HFFc6 (cell line): ENCODE measurements around the gene PKD1. TPM values are rescaled to one million over a fixed set of nuclear protein-coding genes. Genes with fewer than 3 reads are reported as not detected.
"Not testable (repeated sequence)": the region's sequence is repeated elsewhere in the genome, so short reads cannot be mapped to it uniquely, and the experiment has no call there.

Experiments
- DNase-seq: peaks from one replicate; pipeline ENCODE4 v3.0.0-alpha.2; 2018
- H3K27ac Mint-ChIP-seq: 2 replicates; pipeline ENCODE4 v1.8.0; 2020; ENCODE audit warnings: mild to moderate bottlenecking, mixed read lengths
- H3K27me3 Mint-ChIP-seq: 2 replicates; pipeline ENCODE4 v1.8.0; 2021; ENCODE audit warnings: mild to moderate bottlenecking, moderate library complexity, mixed read lengths; ENCODE audit not compliant: insufficient read depth
- H3K36me3 Mint-ChIP-seq: 2 replicates; pipeline ENCODE4 v1.8.0; 2021; ENCODE audit warnings: low read depth, mixed read lengths
- H3K4me1 Mint-ChIP-seq: 2 replicates; pipeline ENCODE4 v1.8.0; 2020; ENCODE audit warnings: low read depth, mixed read lengths
- H3K4me3 Mint-ChIP-seq: 2 replicates; pipeline ENCODE4 v1.8.0; 2020; ENCODE audit warnings: mild to moderate bottlenecking, moderate library complexity, mixed read lengths
- H3K9me3 Mint-ChIP-seq: 2 replicates; pipeline ENCODE4 v1.8.0; 2020; ENCODE audit warnings: mild to moderate bottlenecking, mixed read lengths
- long read RNA-seq: library from polyadenylated mRNA; unstranded; transcript quantifications from one replicate; pipeline ENCODE4 v2.0.0, GENCODE V29; 2019
- total RNA-seq, 6 experiments: library from RNA; stranded (reverse); fragmentation: NEBNext Ultra II Directional; extraction: Animal tissue kit (Norgen Biotek cat#: 25700); gene quantifications; 2 replicates in 1 of 6; 3 replicates in 5 of 6; pipeline ENCODE4 v1.2.3, GENCODE V29; 2021
- TF ChIP-seq, protein P1 (sequence below): fragments of 200-600 bp; sonication (generic); IDR thresholded peaks from 2 replicates; pipeline ENCODE4 v1.5.0; 2021; ENCODE audit warnings: antibody characterized with exemption, mild to moderate bottlenecking

Gene PKD1
- total RNA-seq, result 100 to 1,000 TPM in 1 of 6 experiments, 10 to 100 TPM in 5; 77.9 to 118 (median 82.5) TPM
- long read RNA-seq, partial matches to known transcripts, result 15 of 18 reads
- long read RNA-seq, other reads (novel, unspliced or antisense), result 3 of 18 reads

DNA sequence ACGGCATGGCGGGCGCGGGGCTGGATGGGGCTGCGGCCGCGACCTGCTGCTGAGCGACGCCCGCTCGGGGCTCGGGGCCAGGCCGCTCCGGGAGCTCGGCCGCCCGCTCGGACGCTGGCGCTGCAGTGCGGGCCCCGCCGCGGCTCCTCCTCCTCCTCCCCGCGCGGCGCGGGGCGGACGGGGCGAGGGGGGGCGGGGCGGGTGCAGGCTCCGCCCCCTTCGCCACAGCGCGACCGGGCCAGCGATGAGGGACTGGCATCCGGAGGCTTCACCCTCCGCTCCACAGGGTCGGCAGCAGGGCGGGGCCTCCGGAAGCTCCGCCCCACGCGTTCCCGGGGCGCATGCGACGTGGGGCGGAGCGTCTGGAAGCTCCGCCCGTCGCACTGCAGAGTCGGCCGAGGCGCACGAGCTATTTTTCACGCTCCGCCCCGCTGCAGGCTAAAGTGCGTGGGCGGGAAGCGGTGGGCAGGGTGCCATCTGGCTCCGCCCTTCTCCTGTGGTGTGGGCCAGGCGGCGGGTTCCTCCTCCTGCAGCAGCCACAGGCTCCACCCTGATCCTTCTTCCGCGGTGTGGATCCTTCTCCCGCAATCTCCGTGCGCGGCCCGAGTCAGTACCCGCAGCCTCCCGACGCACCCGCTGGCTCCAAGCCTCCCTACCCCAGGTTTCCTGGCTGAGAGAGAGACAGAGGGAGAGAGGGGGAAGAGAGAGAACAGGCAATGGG is at the start of gene PKD1:
PKD1 (minus strand) TSS at position 129 of the 721 bp plus-strand sequence. CDS start 209 bp downstream, outside the sequence.
- Mint-ChIP-seq H3K4me1 (peaks cover 18% of the 10 kb centered on the region), H3K4me3 (peak within 1 kb of the TSS; percentile 89), H3K27ac (peak within 1 kb of the TSS; percentile 79)
- DNase-seq, result peak; percentile 93
- H3K36me3 Mint-ChIP-seq, H3K9me3 Mint-ChIP-seq, H3K27me3 Mint-ChIP-seq: not testable (repeated sequence)

DNA sequence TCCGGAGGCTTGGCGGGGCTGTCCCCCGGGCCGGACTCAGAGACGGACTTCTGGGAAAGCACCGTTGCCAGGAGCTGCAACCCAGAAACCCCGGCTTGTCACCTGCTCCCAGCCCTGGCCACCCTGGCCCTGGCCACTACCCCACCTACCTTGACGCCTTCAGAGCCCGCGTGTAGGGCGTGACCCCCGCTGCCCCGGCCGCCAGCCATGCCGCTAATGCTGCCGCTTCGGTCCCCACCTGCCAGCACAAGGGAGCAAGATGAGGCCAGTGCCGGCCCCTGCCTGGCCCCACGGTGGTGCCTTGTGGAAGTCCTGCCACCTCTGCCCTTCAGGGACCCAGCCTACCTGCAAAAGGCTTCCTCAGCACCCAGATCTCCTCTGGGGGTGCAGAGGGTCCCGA is 49.3 kb upstream of the PKD1 start:
- H3K4me1 Mint-ChIP-seq, result no peaks in the 10 kb centered on the region
- H3K4me3 Mint-ChIP-seq, result no peak overlapping the region

DNA sequence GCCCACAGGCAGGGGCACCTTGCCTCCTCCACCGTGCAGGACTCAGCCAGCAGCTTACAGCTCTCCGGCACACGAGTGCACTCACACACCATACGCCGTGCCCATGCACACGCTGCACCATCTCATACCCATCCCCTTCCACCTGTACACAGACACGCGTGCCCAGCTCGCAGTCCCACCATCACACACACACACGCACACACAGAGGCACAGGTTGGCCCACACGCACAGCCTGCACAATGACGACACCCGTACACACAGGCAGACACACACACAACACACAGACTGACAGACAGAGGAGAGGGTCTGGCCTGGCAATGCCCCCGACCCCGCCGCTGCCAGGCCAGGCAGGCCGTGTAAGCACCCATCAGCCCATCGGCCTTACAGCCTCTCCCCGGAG is 48.6 kb upstream of the PKD1 start:
- Mint-ChIP-seq H3K36me3 (peaks cover 10% of the 10 kb centered on the region), H3K9me3 (no peaks in the 10 kb centered on the region), H3K4me3 (no peak overlapping the region), H3K4me1 (no peaks in the 10 kb centered on the region), H3K27ac (no peak overlapping the region), H3K27me3 (peaks cover 4% of the 10 kb centered on the region)
- TF ChIP-seq, protein P1, sequence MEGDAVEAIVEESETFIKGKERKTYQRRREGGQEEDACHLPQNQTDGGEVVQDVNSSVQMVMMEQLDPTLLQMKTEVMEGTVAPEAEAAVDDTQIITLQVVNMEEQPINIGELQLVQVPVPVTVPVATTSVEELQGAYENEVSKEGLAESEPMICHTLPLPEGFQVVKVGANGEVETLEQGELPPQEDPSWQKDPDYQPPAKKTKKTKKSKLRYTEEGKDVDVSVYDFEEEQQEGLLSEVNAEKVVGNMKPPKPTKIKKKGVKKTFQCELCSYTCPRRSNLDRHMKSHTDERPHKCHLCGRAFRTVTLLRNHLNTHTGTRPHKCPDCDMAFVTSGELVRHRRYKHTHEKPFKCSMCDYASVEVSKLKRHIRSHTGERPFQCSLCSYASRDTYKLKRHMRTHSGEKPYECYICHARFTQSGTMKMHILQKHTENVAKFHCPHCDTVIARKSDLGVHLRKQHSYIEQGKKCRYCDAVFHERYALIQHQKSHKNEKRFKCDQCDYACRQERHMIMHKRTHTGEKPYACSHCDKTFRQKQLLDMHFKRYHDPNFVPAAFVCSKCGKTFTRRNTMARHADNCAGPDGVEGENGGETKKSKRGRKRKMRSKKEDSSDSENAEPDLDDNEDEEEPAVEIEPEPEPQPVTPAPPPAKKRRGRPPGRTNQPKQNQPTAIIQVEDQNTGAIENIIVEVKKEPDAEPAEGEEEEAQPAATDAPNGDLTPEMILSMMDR, result no peak
- no peak for DNase-seq

More for the DNA sequence above, 49.3 kb upstream of the PKD1 start:
- H3K9me3 Mint-ChIP-seq, result no peaks in the 10 kb centered on the region
- no peak for DNase-seq
- H3K36me3 Mint-ChIP-seq, result peaks cover 10% of the 10 kb centered on the region
- TF ChIP-seq, protein P1, result no peak
- H3K27me3 Mint-ChIP-seq, result peaks cover 4% of the 10 kb centered on the region
- H3K27ac Mint-ChIP-seq, result no peak overlapping the region

DNA sequence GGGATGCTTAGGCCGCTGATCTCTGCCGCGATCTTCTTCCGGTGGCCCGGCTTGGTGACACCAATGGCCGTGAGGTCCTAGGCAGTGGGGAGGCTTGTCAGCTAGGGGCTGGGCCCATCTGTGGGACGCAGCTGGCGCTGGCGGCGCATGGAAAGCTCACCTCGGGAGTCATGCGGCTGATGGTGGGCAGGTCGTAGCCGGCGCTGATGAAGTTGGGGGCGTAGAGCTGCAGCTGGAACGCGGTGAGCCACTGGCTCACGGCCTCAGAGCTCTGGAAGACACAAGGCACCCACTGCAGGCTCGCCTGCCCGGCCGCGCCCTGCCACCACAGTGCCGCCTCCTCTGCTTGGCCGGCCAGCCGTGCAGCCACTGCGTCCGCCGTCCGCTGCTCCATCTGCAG is 48.0 kb upstream of the PKD1 start:
- Mint-ChIP-seq H3K36me3 (peaks cover 10% of the 10 kb centered on the region), H3K9me3 (no peaks in the 10 kb centered on the region), H3K4me3 (no peak overlapping the region), H3K27me3 (peaks cover 4% of the 10 kb centered on the region), H3K27ac (no peak overlapping the region), H3K4me1 (no peaks in the 10 kb centered on the region)
- TF ChIP-seq, protein P1, result no peak
- no peak for DNase-seq

DNA sequence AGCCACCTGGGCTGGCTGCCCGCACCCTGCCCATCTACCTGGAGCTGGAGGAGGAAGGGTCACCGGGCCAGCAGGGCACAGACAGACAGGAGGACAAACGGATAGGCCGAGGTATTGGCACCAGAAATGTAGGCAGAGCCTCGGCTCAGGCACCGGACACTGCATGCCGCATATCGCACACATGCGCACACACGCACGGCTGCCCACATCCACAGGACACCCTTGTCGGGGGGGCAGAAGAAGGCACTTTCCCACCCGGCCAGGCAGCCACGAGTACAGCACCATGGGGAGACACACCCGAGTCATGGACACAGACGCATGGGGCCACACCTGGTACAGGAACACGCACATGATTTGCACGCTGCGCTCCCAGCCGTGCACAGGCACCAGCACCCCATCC is 46.3 kb upstream of the PKD1 start:
- H3K4me1 Mint-ChIP-seq, result no peaks in the 10 kb centered on the region
- H3K4me3 Mint-ChIP-seq, result no peak overlapping the region
- no peak for DNase-seq
- TF ChIP-seq, protein P1, result no peak
- no peak overlapping the region for H3K27ac Mint-ChIP-seq
- H3K9me3 Mint-ChIP-seq, result no peaks in the 10 kb centered on the region
- peaks cover 14% of the 10 kb centered on the region for H3K36me3 Mint-ChIP-seq
- H3K27me3 Mint-ChIP-seq, result peaks cover 4% of the 10 kb centered on the region
